ENCODE results near the gene MICALL2. TPM values are rescaled to one million over a fixed set of nuclear protein-coding genes. Genes with fewer than 3 reads are reported as not detected.

Gene MICALL2
- polyA plus RNA-seq, 2 donors: 20.9 to 50.7 TPM

- no peak overlapping the region for H3K4me3 ChIP-seq (ENCODE audit: low read depth in 1 of 2, low read length in 2 of 2)
- no peaks in the 10 kb centered on the region for H3K36me3 ChIP-seq (ENCODE audit: control insufficient read depth in 2 of 2, insufficient read depth in 2 of 2, low read length in 1 of 2)
- peaks cover 0 to 9% of the 10 kb centered on the region in 2 donors for H3K27me3 ChIP-seq (ENCODE audit: control insufficient read depth in 1 of 2, insufficient read depth in 2 of 2, low read length in 2 of 2)
- H3K4me1 ChIP-seq (ENCODE audit: control insufficient read depth in 2 of 2, insufficient read depth in 2 of 2, low read length in 1 of 2): peaks cover 0 to 2% of the 10 kb centered on the region in 2 donors
- H3K27ac ChIP-seq (ENCODE audit: low read depth in 2 of 2, low read length in 1 of 2): no peak overlapping the region
- H3K9me3 ChIP-seq (ENCODE audit: control insufficient read depth in 2 of 2, insufficient read depth in 1 of 2, low read depth in 1 of 2, low read length in 1 of 2): no peaks in the 10 kb centered on the region
- 55 to 58% methylated on average over 5 of the region's 5 CpGs for WGBS, 2 donors
Measured at GRCh38 chr7:1423264-1423811, 35.9 kb downstream of the MICALL2 start.

GRCh38 chr7:1422512-1423263, 36.6 kb downstream of the MICALL2 start:
- H3K4me1 ChIP-seq (ENCODE audit: control insufficient read depth in 2 of 2, insufficient read depth in 2 of 2, low read length in 1 of 2): peaks cover 0 to 2% of the 10 kb centered on the region in 2 donors
- H3K4me3 ChIP-seq (ENCODE audit: low read depth in 1 of 2, low read length in 2 of 2): no peak overlapping the region
- peaks cover 0 to 9% of the 10 kb centered on the region in 2 donors for H3K27me3 ChIP-seq (ENCODE audit: control insufficient read depth in 1 of 2, insufficient read depth in 2 of 2, low read length in 2 of 2)
- no peak overlapping the region for H3K27ac ChIP-seq (ENCODE audit: low read depth in 2 of 2, low read length in 1 of 2)
- 15 to 19% methylated on average over 24 of the region's 24 CpGs for WGBS, 2 donors
- H3K9me3 ChIP-seq (ENCODE audit: control insufficient read depth in 2 of 2, insufficient read depth in 1 of 2, low read depth in 1 of 2, low read length in 1 of 2): no peaks in the 10 kb centered on the region
- H3K36me3 ChIP-seq (ENCODE audit: control insufficient read depth in 2 of 2, insufficient read depth in 2 of 2, low read length in 1 of 2): no peaks in the 10 kb centered on the region

GRCh38 chr7:1421946-1422345, 37.3 kb downstream of the MICALL2 start:
- Histone ChIP-seq H3K27me3 (ENCODE audit: control insufficient read depth in 1 of 2, insufficient read depth in 2 of 2, low read length in 2 of 2) (peaks cover 0 to 9% of the 10 kb centered on the region in 2 donors), H3K9me3 (ENCODE audit: control insufficient read depth in 2 of 2, insufficient read depth in 1 of 2, low read depth in 1 of 2, low read length in 1 of 2) (no peaks in the 10 kb centered on the region), H3K36me3 (ENCODE audit: control insufficient read depth in 2 of 2, insufficient read depth in 2 of 2, low read length in 1 of 2) (no peaks in the 10 kb centered on the region), H3K4me1 (ENCODE audit: control insufficient read depth in 2 of 2, insufficient read depth in 2 of 2, low read length in 1 of 2) (peaks cover 0 to 2% of the 10 kb centered on the region in 2 donors), H3K4me3 (ENCODE audit: low read depth in 1 of 2, low read length in 2 of 2) (no peak overlapping the region), H3K27ac (ENCODE audit: low read depth in 2 of 2, low read length in 1 of 2) (no peak overlapping the region)
- WGBS, 2 donors: 83 to 91% methylated on average over 5 to 8 of the region's 8 CpGs

- 82 to 83% methylated on average over 41 of the region's 41 CpGs for WGBS, 2 donors
- Histone ChIP-seq H3K4me1 (ENCODE audit: control insufficient read depth in 2 of 2, insufficient read depth in 2 of 2, low read length in 1 of 2) (peaks cover 0 to 2% of the 10 kb centered on the region in 2 donors), H3K9me3 (ENCODE audit: control insufficient read depth in 2 of 2, insufficient read depth in 1 of 2, low read depth in 1 of 2, low read length in 1 of 2) (no peaks in the 10 kb centered on the region), H3K27ac (ENCODE audit: low read depth in 2 of 2, low read length in 1 of 2) (no peak overlapping the region), H3K4me3 (ENCODE audit: low read depth in 1 of 2, low read length in 2 of 2) (no peak overlapping the region), H3K36me3 (ENCODE audit: control insufficient read depth in 2 of 2, insufficient read depth in 2 of 2, low read length in 1 of 2) (no peaks in the 10 kb centered on the region), H3K27me3 (ENCODE audit: control insufficient read depth in 1 of 2, insufficient read depth in 2 of 2, low read length in 2 of 2) (peaks cover 0 to 9% of the 10 kb centered on the region in 2 donors)
Measured at GRCh38 chr7:1421020-1421790, 38.1 kb downstream of the MICALL2 start.

- H3K27me3 ChIP-seq (ENCODE audit: control insufficient read depth in 1 of 2, insufficient read depth in 2 of 2, low read length in 2 of 2): peaks cover 0 to 9% of the 10 kb centered on the region in 2 donors
- no peak overlapping the region for H3K4me3 ChIP-seq (ENCODE audit: low read depth in 1 of 2, low read length in 2 of 2)
- no peaks in the 10 kb centered on the region for H3K9me3 ChIP-seq (ENCODE audit: control insufficient read depth in 2 of 2, insufficient read depth in 1 of 2, low read depth in 1 of 2, low read length in 1 of 2)
- H3K27ac ChIP-seq (ENCODE audit: low read depth in 2 of 2, low read length in 1 of 2): no peak overlapping the region
- no peaks in the 10 kb centered on the region for H3K36me3 ChIP-seq (ENCODE audit: control insufficient read depth in 2 of 2, insufficient read depth in 2 of 2, low read length in 1 of 2)
- peaks cover 0 to 2% of the 10 kb centered on the region in 2 donors for H3K4me1 ChIP-seq (ENCODE audit: control insufficient read depth in 2 of 2, insufficient read depth in 2 of 2, low read length in 1 of 2)
- WGBS, 2 donors: 69 to 71% methylated on average over 7 of the region's 7 CpGs
Measured at GRCh38 chr7:1419688-1420087, 39.6 kb downstream of the MICALL2 start.

GRCh38 chr7:1419310-1419634, 40.0 kb downstream of the MICALL2 start:
- 67 to 69% methylated on average over 11 of the region's 11 CpGs for WGBS, 2 donors
- Histone ChIP-seq H3K4me3 (ENCODE audit: low read depth in 1 of 2, low read length in 2 of 2) (no peak overlapping the region), H3K27ac (ENCODE audit: low read depth in 2 of 2, low read length in 1 of 2) (no peak overlapping the region), H3K36me3 (ENCODE audit: control insufficient read depth in 2 of 2, insufficient read depth in 2 of 2, low read length in 1 of 2) (no peaks in the 10 kb centered on the region), H3K27me3 (ENCODE audit: control insufficient read depth in 1 of 2, insufficient read depth in 2 of 2, low read length in 2 of 2) (peaks cover 0 to 9% of the 10 kb centered on the region in 2 donors), H3K9me3 (ENCODE audit: control insufficient read depth in 2 of 2, insufficient read depth in 1 of 2, low read depth in 1 of 2, low read length in 1 of 2) (no peaks in the 10 kb centered on the region), H3K4me1 (ENCODE audit: control insufficient read depth in 2 of 2, insufficient read depth in 2 of 2, low read length in 1 of 2) (peaks cover 0 to 2% of the 10 kb centered on the region in 2 donors)

- Histone ChIP-seq H3K27ac (ENCODE audit: low read depth in 2 of 2, low read length in 1 of 2) (no peak overlapping the region), H3K9me3 (ENCODE audit: control insufficient read depth in 2 of 2, insufficient read depth in 1 of 2, low read depth in 1 of 2, low read length in 1 of 2) (no peaks in the 10 kb centered on the region), H3K4me3 (ENCODE audit: low read depth in 1 of 2, low read length in 2 of 2) (no peak overlapping the region), H3K27me3 (ENCODE audit: control insufficient read depth in 1 of 2, insufficient read depth in 2 of 2, low read length in 2 of 2) (peaks cover 0 to 6% of the 10 kb centered on the region in 2 donors), H3K36me3 (ENCODE audit: control insufficient read depth in 2 of 2, insufficient read depth in 2 of 2, low read length in 1 of 2) (no peaks in the 10 kb centered on the region), H3K4me1 (ENCODE audit: control insufficient read depth in 2 of 2, insufficient read depth in 2 of 2, low read length in 1 of 2) (peaks cover 0 to 2% of the 10 kb centered on the region in 2 donors)
- 58 to 65% methylated on average over 21 of the region's 21 CpGs for WGBS, 2 donors
Measured at GRCh38 chr7:1418505-1419309, 40.6 kb downstream of the MICALL2 start.

- Histone ChIP-seq H3K9me3 (ENCODE audit: control insufficient read depth in 2 of 2, insufficient read depth in 1 of 2, low read depth in 1 of 2, low read length in 1 of 2) (no peaks in the 10 kb centered on the region), H3K4me3 (ENCODE audit: low read depth in 1 of 2, low read length in 2 of 2) (no peak overlapping the region), H3K36me3 (ENCODE audit: control insufficient read depth in 2 of 2, insufficient read depth in 2 of 2, low read length in 1 of 2) (no peaks in the 10 kb centered on the region), H3K27ac (ENCODE audit: low read depth in 2 of 2, low read length in 1 of 2) (no peak overlapping the region), H3K27me3 (ENCODE audit: control insufficient read depth in 1 of 2, insufficient read depth in 2 of 2, low read length in 2 of 2) (no peaks in the 10 kb centered on the region), H3K4me1 (ENCODE audit: control insufficient read depth in 2 of 2, insufficient read depth in 2 of 2, low read length in 1 of 2) (peaks cover 0 to 7% of the 10 kb centered on the region in 2 donors)
- 71 to 86% methylated on average over 2 of the region's 2 CpGs for WGBS, 2 donors
Measured at GRCh38 chr7:1415389-1415990, 43.8 kb downstream of the MICALL2 start.
